Stomach (tissue), 4 donors: ENCODE measurements around the gene VASH1.
"Not testable (repeated sequence)": the region's sequence is repeated elsewhere in the genome, so short reads cannot be mapped to it uniquely, and the experiment has no call there.

Experiments
- EP300 ChIP-seq: sonication (generic); formaldehyde crosslinking; IDR thresholded peaks from one replicate; pipeline ENCODE4 v1.6.1; 2017; ENCODE audit warnings: antibody characterized with exemption
- POLR2A ChIP-seq, 4 donors: fragments of 450-650 bp; IDR thresholded peaks; one replicate each; pipeline ENCODE4 v1.6.1; 2016; ENCODE audit warnings: antibody characterized with exemption in 4 of 4, control low read depth in 2 of 4, mild to moderate bottlenecking in 1 of 4, moderate library complexity in 1 of 4
- POLR2AphosphoS5 ChIP-seq, 3 donors: sonication (generic); formaldehyde crosslinking; IDR thresholded peaks; one replicate each; pipeline ENCODE4 v1.6.1; 2016; ENCODE audit warnings: antibody characterized with exemption in 3 of 3
- TF ChIP-seq, protein P1 (sequence below), 7 experiments: fragments of 450-650 bp in 4 of 7; fragments of 200-600 bp in 3 of 7; sonication (generic) in 3 of 7; IDR thresholded peaks; one replicate each; pipeline ENCODE4 v1.5.1; 2016 to 2019; ENCODE audit warnings: antibody characterized with exemption in 7 of 7, control low read depth in 2 of 7, mild to moderate bottlenecking in 1 of 7

DNA sequence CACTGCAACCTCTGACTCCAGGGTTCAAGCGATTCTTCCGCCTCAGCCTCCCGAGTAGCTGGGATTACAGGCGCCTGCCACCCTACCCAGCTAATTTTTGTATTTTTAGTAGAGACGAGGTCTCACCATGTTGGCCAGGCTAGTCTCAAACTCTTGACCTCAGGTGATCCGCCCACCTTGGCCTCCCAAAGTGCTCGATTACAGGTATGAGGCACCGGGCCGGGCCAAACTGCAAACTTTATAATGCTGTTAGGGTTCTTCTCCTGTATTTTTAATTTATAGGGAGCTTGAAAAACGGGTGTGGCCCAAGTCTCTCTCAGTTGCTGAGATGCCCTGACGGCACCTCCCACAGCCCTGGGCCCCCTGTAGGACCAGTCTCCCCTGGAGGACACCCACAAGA, 39.8 kb upstream of the VASH1 start:
- TF ChIP-seq EP300; POLR2AphosphoS5 (IDR thresholded peaks at IDR 0.05); POLR2A (IDR thresholded peaks at IDR 0.05): not testable (repeated sequence)
- TF ChIP-seq, protein P1, sequence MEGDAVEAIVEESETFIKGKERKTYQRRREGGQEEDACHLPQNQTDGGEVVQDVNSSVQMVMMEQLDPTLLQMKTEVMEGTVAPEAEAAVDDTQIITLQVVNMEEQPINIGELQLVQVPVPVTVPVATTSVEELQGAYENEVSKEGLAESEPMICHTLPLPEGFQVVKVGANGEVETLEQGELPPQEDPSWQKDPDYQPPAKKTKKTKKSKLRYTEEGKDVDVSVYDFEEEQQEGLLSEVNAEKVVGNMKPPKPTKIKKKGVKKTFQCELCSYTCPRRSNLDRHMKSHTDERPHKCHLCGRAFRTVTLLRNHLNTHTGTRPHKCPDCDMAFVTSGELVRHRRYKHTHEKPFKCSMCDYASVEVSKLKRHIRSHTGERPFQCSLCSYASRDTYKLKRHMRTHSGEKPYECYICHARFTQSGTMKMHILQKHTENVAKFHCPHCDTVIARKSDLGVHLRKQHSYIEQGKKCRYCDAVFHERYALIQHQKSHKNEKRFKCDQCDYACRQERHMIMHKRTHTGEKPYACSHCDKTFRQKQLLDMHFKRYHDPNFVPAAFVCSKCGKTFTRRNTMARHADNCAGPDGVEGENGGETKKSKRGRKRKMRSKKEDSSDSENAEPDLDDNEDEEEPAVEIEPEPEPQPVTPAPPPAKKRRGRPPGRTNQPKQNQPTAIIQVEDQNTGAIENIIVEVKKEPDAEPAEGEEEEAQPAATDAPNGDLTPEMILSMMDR (IDR thresholded peaks at IDR 0.05), result not testable (repeated sequence)
